HG03045 (cell line): ENCODE results near the gene KCNMA1.
"Not testable (repeated sequence)": the region's sequence is repeated elsewhere in the genome, so short reads cannot be mapped to it uniquely, and the experiment has no call there.

Experiments
- ATAC-seq: cut with Tn5 transposase; IDR thresholded peaks from one replicate; pipeline ENCODE4 v1.9.1; 2021; ENCODE audit warnings: mild to moderate bottlenecking, moderate library complexity; ENCODE audit not compliant: unreplicated experiment

KCNMA1 gene

GRCh38 chr10:77587416-77587790, 50.2 kb downstream of the KCNMA1 start:
- no peak for ATAC-seq

DNA sequence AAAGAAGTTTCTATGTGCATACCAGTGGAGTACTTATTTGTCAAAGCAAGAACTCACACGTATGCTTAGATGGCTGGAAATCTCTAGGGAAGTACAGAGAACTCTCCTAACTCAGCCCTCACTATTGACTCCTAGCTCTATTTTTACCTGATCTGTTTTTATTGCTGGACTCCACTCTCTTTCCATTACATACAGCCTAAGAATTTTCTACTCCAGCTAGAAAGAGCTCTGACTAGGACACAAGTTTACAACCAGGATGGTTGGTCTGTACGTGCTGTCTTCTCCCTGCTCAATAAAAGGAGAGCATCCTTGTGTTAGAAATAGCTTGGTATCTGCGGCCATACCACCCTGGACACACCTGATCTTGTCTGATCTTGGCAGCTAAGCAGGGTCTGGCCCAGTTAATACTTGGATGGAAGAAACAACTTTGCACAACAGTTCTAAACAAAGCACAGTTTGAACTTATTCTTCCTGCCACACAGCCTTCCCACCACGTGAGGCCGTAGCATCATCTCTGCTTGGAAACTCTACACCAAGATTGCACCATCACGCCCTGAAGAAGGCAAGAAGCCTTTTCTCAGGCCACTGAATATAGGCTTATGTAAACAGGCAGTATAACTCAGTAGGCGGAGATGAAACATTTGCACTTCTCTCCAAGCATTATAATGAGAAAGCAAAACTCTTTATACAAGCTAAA, 50.7 kb downstream of the KCNMA1 start:
- ATAC-seq = no peak

DNA sequence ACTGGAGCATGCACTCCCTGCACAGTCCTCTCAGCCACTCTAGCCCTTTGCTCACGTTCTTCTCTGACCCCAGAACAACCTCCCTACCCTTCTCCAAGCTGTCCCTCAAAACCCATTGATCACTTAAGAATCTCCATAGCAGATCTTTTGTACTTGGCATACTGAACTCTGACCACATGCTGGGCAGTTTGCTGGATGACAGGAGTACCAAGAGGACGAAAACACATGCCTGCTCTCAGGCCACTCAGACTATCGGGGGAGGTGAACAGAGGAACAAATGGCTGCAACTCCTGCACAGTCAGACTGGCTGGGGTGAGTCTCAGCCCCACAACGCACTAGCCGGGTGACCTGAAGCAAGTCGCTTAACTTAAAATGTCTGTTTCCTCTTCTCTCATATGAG, 52.7 kb downstream of the KCNMA1 start:
- no peak for ATAC-seq

DNA sequence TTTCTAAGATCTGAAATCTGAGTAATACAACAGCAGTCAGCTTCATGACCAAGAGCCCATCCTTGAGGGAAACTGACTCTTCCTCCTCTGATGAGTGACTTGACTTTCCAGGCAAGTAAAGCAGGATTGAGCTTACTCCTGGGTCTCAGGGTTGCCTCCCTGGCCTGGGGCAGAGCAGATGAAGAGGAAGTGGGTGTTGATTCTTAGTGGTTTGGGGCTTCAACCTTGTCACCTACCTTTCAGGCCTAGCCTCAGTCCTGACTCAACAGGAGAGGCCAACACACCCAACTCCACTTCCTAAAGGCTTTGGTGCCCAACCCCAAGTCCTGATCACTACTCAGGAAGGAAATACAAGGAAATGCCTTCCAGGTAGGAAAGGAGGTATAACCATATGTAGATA, 54.1 kb downstream of the KCNMA1 start:
- ATAC-seq = no peak

DNA sequence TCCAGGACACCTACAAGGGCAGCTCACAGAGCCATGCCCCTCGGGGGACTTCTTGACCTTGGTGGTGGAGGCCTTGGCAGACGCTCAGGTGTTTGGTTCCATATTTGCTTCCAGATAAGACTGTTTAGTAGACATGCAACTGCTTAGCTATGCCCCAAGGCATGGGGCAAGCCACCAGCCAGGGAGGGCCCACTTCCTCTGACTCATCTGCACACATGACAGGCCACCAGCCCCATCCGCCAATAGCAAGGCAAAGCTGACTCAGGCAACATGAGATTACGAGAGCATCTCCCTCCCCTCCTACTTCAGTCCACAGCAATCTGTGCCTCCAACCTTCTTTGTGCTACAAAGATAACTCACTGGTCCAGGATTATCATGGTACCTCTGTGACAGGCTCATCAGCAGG, 54.9 kb downstream of the KCNMA1 start:
- ATAC-seq = no peak

GRCh38 chr10:77581738-77582137, 55.9 kb downstream of the KCNMA1 start:
- ATAC-seq = no peak

- ATAC-seq = no peak
These were observed 57.1 kb downstream of the KCNMA1 start for GRCh38 chr10:77580482-77580881.

- ATAC-seq = no peak
These were observed 58.9 kb downstream of the KCNMA1 start for GRCh38 chr10:77578583-77579227.

- ATAC-seq = no peak
These were observed 59.9 kb downstream of the KCNMA1 start for GRCh38 chr10:77577666-77578229.

GRCh38 chr10:77576444-77577032, 61.1 kb downstream of the KCNMA1 start:
- ATAC-seq = no peak

DNA sequence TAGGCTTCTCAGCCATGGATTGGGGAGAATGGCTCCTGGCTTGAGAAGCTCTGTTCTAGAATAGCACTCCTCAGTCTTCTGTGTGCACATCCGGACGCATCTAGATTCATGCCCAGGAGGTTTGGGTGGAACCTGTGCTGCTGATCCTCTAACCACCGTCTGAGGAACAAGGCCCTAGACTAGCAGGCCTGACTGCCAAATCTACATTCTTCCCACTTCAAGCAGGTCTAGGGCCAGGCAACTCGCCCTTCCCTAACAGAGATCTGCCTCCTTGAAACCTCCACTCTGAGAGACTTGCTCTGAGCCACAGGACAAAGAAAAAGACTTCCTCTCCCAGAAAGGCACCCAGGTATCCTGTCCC, 61.6 kb downstream of the KCNMA1 start:
- no peak for ATAC-seq

DNA sequence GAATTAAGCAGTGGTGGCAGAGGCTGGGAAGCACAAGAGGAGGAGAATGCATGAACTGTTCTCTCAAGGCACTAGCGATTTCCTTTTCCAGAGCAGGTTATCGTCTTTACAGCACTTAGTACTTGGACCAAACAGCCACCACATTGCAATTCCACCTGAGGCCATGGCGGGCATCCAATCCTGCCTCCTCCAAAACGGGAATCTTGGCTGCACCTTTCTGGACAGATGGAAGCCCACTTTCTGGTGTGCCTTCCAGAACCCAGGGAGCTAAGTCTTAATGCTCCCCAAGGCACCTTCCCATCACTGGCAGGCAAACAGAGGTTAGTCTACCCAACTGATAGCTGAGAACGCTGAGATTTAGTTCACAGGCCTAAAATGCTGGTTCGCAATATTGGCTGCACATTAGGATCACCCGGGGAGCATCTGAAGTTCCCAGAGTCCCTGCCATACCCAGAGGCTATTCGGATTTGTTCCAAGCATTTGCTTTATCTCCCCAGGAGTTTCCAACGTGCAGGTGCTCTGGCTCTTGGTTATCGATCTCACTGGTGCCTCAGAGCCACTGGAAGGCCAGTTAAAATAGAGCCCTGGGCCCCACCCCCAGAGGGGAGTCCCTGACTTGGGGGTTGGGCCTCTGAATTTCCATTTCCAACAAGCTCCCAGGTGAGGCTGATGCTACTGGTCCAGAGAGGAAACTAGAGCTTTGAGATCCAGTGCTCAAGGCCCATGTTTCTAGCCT, 62.2 kb downstream of the KCNMA1 start:
- ATAC-seq = no peak

DNA sequence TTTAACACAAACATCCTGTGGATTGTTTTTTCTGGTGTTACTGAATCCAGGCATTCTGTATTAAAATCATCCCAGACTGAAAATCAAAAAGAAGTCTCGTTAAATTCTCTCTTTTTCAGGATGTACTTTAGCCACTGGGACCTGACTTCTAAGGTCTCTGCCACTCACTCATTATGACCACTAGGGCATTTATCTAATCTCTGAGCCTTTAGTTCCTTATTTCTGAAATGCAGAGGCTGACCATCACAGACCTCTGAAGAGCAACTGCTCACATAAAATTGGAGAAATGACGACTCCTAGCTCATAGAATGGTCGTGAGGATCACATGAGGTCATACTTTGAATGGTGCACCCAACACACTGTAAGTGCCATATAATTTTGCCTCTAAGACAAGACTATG, 63.2 kb downstream of the KCNMA1 start:
- ATAC-seq = no peak

- not testable (repeated sequence) for ATAC-seq
These were observed 65.1 kb downstream of the KCNMA1 start for GRCh38 chr10:77572520-77572919.

DNA sequence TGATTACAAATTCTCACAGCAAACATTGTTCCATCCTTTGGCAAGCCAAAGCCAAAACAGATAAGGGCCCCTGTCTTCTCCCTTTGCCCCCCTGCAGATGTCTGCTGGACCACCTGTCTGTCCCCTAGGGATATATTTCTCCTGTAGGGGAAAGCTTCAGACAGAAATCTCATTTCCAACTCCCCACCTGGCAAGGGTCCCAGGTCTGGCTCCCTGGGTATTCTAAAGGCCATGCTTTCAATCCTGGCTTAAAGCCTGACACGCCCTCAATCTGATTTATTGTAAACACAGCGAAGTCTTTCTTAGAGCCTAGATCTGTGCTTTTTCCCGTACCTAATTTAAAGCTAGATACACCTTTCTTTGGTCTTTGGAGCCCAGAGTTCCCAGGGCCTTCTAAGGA, 66.1 kb downstream of the KCNMA1 start:
- ATAC-seq = no peak

GRCh38 chr10:77566914-77567566, 70.6 kb downstream of the KCNMA1 start:
- ATAC-seq = no peak

DNA sequence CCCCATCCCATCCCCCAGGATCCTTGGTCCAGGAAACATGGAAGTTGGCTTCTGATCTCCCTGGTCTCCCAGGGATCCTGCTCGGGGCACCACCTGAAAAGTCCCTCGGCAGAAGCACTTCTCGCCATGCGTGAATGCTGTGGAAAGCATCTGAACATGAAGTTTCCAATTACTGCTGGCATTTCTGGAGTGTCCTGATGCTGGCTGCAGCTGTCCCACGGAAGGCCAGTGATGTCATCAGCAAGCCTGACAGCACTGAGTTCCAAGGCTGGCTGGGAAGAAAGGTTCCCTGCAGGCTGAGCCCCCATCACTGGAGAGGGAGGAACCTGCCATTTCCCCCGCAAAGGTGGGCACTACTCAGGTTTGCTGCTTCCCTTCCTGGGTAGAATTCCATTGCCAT, 71.4 kb downstream of the KCNMA1 start:
- ATAC-seq = no peak

- no peak for ATAC-seq
These were observed 72.0 kb downstream of the KCNMA1 start for GRCh38 chr10:77565590-77566023.

- ATAC-seq = no peak
These were observed 72.6 kb downstream of the KCNMA1 start for GRCh38 chr10:77564731-77565589.
